ENCODE results near the gene XCR1.

XCR1 gene

DNA sequence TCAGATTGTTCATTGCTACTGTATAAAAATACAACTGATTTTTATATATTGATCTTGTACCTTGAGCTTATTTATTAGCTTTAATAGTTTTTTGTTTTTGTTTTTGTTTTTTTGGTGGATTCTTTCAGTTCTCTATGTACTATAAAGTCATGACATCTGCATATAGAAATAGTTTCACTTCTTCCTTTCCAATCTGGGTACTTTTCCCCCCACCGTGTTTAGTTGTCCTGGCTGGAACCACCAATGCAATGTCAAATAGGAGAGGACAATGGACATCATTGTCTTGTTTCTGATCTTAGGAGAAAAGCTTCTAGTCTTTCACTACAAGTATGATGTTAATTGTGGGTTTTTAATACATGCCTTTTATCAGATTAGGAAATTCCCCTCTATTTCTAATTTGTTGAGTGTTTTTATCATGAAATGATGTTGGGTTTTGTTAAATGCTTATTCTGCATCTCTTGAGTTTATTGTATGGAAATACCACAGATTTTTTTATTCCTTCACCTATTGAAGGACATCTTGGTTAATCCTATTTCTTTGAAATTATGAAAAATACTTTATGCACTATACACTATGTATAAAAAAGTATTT lies 2.8 kb upstream of the XCR1 start:
- Histone ChIP-seq H2BK120ac (ENCODE audit: low read depth, low read length) (no peak overlapping the region), H3K79me1 (replicated peaks; ENCODE audit: low read length, poor library complexity, severe bottlenecking) (no peaks in the 10 kb centered on the region), H2BK12ac (ENCODE audit: low read length in 2 of 2) (no peak overlapping the region), H3K4ac (ENCODE audit: low read depth in 1 of 2, low read length in 2 of 2) (no peak overlapping the region), H3K4me2 (ENCODE audit: low read length, poor library complexity, severe bottlenecking) (no peak overlapping the region), H4K8ac (ENCODE audit: low read length) (no peak overlapping the region), H3K27ac (ENCODE audit: low read length, poor library complexity, severe bottlenecking) (no peak overlapping the region), H2AFZ (ENCODE audit: low read depth, low read length) (no peak overlapping the region), H2BK15ac (ENCODE audit: low read depth, poor library complexity, severe bottlenecking) (no peak overlapping the region), H3K4me3 (ENCODE audit: insufficient read depth in 1 of 2, low read depth in 1 of 2, low read length in 2 of 2) (no peak overlapping the region), H3K27me3 (ENCODE audit: control insufficient read depth in 1 of 2, insufficient read depth in 1 of 2, low read length in 2 of 2) (peaks cover 0 to 5% of the 10 kb centered on the region in 2 experiments), H3K23ac (ENCODE audit: low read length in 2 of 2) (no peak overlapping the region), H2AK5ac (ENCODE audit: low read length, severe bottlenecking) (no peak overlapping the region), H4K91ac (ENCODE audit: low read length) (no peak overlapping the region), H2BK5ac (ENCODE audit: low read depth, low read length, poor library complexity, severe bottlenecking) (no peak overlapping the region), H3K4me1 (ENCODE audit: control insufficient read depth, insufficient read depth, low read depth, low read length) (no peaks in the 10 kb centered on the region), H3K14ac (ENCODE audit: low read length in 2 of 2) (no peak overlapping the region), H3K9ac (ENCODE audit: low read length) (no peak overlapping the region), H3K36me3 (ENCODE audit: control insufficient read depth in 1 of 2, insufficient read depth in 2 of 2, low read depth in 1 of 2, low read length in 2 of 2) (no peaks in the 10 kb centered on the region), H3K18ac (ENCODE audit: low read depth in 1 of 2, low read length in 2 of 2) (no peak overlapping the region), H3K9me3 (ENCODE audit: control insufficient read depth, low read length) (peaks cover 10% of the 10 kb centered on the region)
- WGBS, result no CpG with 5 or more reads among the region's 1 CpG
- no peak for DNase-seq

DNA sequence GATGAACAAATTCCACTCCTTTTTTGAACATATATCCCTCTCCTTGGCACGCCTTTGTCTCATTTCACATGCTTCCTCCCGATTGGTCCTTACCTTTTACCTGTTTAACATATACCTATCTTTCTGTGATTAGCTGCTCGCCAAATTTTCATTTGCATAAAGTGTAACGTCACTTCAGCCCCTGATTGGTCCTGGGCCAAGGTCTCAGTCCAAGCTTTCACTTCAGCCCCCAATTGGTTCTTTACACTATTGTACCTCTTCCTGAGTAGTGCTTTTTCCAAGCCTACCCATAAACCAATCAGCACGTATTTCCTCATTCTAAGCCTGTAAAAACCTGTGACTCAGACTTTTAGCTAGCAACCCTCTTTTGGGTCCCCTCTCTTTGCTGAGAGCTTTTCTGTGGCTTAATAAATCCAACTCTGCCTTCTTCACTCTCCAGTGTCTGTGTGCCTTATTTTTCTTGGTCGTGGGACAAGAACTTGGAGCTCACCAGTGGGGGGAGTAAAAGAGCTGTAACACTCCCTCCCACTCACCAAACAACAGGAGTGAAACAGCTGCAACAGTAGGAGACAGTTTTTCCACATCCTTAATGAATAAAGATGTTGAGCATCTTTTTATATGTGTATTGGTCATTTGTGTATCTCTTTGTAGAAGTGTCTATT lies 584 bp upstream of the XCR1 start:
- no peak overlapping the region for H3K4me3 ChIP-seq (ENCODE audit: insufficient read depth in 1 of 2, low read depth in 1 of 2, low read length in 2 of 2)
- no peaks in the 10 kb centered on the region for H3K36me3 ChIP-seq (ENCODE audit: control insufficient read depth in 1 of 2, insufficient read depth in 2 of 2, low read depth in 1 of 2, low read length in 2 of 2)
- H3K9me3 ChIP-seq (ENCODE audit: control insufficient read depth, low read length), result peaks cover 10% of the 10 kb centered on the region
- no peak overlapping the region for H2AFZ ChIP-seq (ENCODE audit: low read depth, low read length)
- peaks cover 0 to 8% of the 10 kb centered on the region in 2 experiments for H3K27me3 ChIP-seq (ENCODE audit: control insufficient read depth in 1 of 2, insufficient read depth in 1 of 2, low read length in 2 of 2)
- no peak overlapping the region for H3K18ac ChIP-seq (ENCODE audit: low read depth in 1 of 2, low read length in 2 of 2)
- no peaks in the 10 kb centered on the region for H3K4me1 ChIP-seq (ENCODE audit: control insufficient read depth, insufficient read depth, low read depth, low read length)
- no peak overlapping the region for H3K23ac ChIP-seq (ENCODE audit: low read length in 2 of 2)
- WGBS, result 70% methylated on average over 5 of the region's 6 CpGs
- DNase-seq, result peak; percentile 48
- no peak overlapping the region for H3K27ac ChIP-seq (ENCODE audit: low read length, poor library complexity, severe bottlenecking)
- no peak overlapping the region for H3K14ac ChIP-seq (ENCODE audit: low read length in 2 of 2)
- H2AK5ac ChIP-seq (ENCODE audit: low read length, severe bottlenecking), result no peak overlapping the region
- H3K9ac ChIP-seq (ENCODE audit: low read length), result no peak overlapping the region
- no peaks in the 10 kb centered on the region for H3K79me1 ChIP-seq (replicated peaks; ENCODE audit: low read length, poor library complexity, severe bottlenecking)
- no peak overlapping the region for H2BK5ac ChIP-seq (ENCODE audit: low read depth, low read length, poor library complexity, severe bottlenecking)
- no peak overlapping the region for H4K91ac ChIP-seq (ENCODE audit: low read length)
- no peak overlapping the region for H3K4ac ChIP-seq (ENCODE audit: low read depth in 1 of 2, low read length in 2 of 2)
- H2BK120ac ChIP-seq (ENCODE audit: low read depth, low read length), result no peak overlapping the region
- no peak overlapping the region for H4K8ac ChIP-seq (ENCODE audit: low read length)
- H3K4me2 ChIP-seq (ENCODE audit: low read length, poor library complexity, severe bottlenecking), result no peak overlapping the region
- no peak overlapping the region for H2BK12ac ChIP-seq (ENCODE audit: low read length in 2 of 2)
- no peak overlapping the region for H2BK15ac ChIP-seq (ENCODE audit: low read depth, poor library complexity, severe bottlenecking)

DNA sequence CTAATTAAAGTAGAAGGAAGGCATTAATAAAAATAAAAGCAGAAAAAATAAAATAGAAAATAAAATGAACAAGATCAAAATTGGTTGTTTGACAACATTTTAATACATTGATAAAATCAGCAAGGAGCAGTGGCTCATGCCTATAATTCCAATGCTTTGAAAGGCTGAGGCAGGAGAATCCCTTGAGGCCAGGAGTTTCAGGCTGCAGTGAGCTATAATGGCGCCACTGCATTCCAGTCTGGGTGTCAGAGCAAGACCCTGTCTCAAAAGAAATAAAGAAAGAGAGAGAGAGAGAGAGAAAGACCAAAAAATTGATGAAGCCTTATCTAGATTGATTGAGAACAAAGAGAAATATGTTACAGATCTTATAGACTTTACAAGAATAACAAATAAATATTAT lies 2.1 kb downstream of the XCR1 start:
- no peak for DNase-seq
- Histone ChIP-seq H2BK15ac (ENCODE audit: low read depth, poor library complexity, severe bottlenecking) (no peak overlapping the region), H3K4me1 (ENCODE audit: control insufficient read depth, insufficient read depth, low read depth, low read length) (no peaks in the 10 kb centered on the region), H2BK120ac (ENCODE audit: low read depth, low read length) (no peak overlapping the region), H3K36me3 (ENCODE audit: control insufficient read depth in 1 of 2, insufficient read depth in 2 of 2, low read depth in 1 of 2, low read length in 2 of 2) (no peaks in the 10 kb centered on the region), H3K9ac (ENCODE audit: low read length) (no peak overlapping the region), H4K8ac (ENCODE audit: low read length) (no peak overlapping the region), H2BK12ac (ENCODE audit: low read length in 2 of 2) (no peak overlapping the region), H3K27me3 (ENCODE audit: control insufficient read depth in 1 of 2, insufficient read depth in 1 of 2, low read length in 2 of 2) (peaks cover 0 to 15% of the 10 kb centered on the region in 2 experiments), H3K14ac (ENCODE audit: low read length in 2 of 2) (no peak overlapping the region), H3K4ac (ENCODE audit: low read depth in 1 of 2, low read length in 2 of 2) (no peak overlapping the region), H2AK5ac (ENCODE audit: low read length, severe bottlenecking) (no peak overlapping the region), H3K23ac (ENCODE audit: low read length in 2 of 2) (no peak overlapping the region), H4K91ac (ENCODE audit: low read length) (no peak overlapping the region), H3K79me1 (replicated peaks; ENCODE audit: low read length, poor library complexity, severe bottlenecking) (no peaks in the 10 kb centered on the region), H3K4me3 (ENCODE audit: insufficient read depth in 1 of 2, low read depth in 1 of 2, low read length in 2 of 2) (no peak overlapping the region), H2AFZ (ENCODE audit: low read depth, low read length) (no peak overlapping the region), H3K18ac (ENCODE audit: low read depth in 1 of 2, low read length in 2 of 2) (no peak overlapping the region), H2BK5ac (ENCODE audit: low read depth, low read length, poor library complexity, severe bottlenecking) (no peak overlapping the region), H3K9me3 (ENCODE audit: control insufficient read depth, low read length) (peaks cover 5% of the 10 kb centered on the region), H3K27ac (ENCODE audit: low read length, poor library complexity, severe bottlenecking) (no peak overlapping the region), H3K4me2 (ENCODE audit: low read length, poor library complexity, severe bottlenecking) (no peak overlapping the region)
- 58% methylated on average over 1 of the region's 1 CpG for WGBS

DNA sequence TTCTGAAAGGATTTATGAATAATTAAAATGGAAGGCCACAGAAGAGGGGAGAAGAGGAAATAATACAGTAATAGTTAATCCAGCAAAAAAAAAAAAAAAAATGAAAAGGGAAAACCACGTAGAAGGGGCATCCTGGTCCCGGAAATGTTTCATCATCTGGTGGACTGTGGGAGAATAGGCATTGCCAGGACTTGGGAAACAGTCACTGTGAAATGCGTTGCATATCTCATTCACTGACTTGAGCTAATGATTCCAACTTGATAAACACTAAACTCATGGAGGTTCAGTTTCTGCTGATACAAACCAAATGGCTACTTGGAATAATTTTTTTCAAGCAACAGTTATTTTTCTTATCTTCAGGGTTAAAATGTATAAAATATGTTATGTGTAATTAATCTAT lies 3.2 kb downstream of the XCR1 start:
- Histone ChIP-seq H3K18ac (ENCODE audit: low read depth in 1 of 2, low read length in 2 of 2) (no peak overlapping the region), H3K23ac (ENCODE audit: low read length in 2 of 2) (no peak overlapping the region), H3K9ac (ENCODE audit: low read length) (no peak overlapping the region), H3K4me3 (ENCODE audit: insufficient read depth in 1 of 2, low read depth in 1 of 2, low read length in 2 of 2) (no peak overlapping the region), H3K9me3 (ENCODE audit: control insufficient read depth, low read length) (peaks cover 5% of the 10 kb centered on the region), H2BK120ac (ENCODE audit: low read depth, low read length) (no peak overlapping the region), H2BK5ac (ENCODE audit: low read depth, low read length, poor library complexity, severe bottlenecking) (no peak overlapping the region), H4K8ac (ENCODE audit: low read length) (no peak overlapping the region), H2BK15ac (ENCODE audit: low read depth, poor library complexity, severe bottlenecking) (no peak overlapping the region), H2AK5ac (ENCODE audit: low read length, severe bottlenecking) (no peak overlapping the region), H3K27me3 (ENCODE audit: control insufficient read depth in 1 of 2, insufficient read depth in 1 of 2, low read length in 2 of 2) (peaks cover 0 to 15% of the 10 kb centered on the region in 2 experiments), H3K27ac (ENCODE audit: low read length, poor library complexity, severe bottlenecking) (no peak overlapping the region), H3K36me3 (ENCODE audit: control insufficient read depth in 1 of 2, insufficient read depth in 2 of 2, low read depth in 1 of 2, low read length in 2 of 2) (no peaks in the 10 kb centered on the region), H2AFZ (ENCODE audit: low read depth, low read length) (no peak overlapping the region), H3K4me1 (ENCODE audit: control insufficient read depth, insufficient read depth, low read depth, low read length) (no peaks in the 10 kb centered on the region), H3K4ac (ENCODE audit: low read depth in 1 of 2, low read length in 2 of 2) (no peak overlapping the region), H3K14ac (ENCODE audit: low read length in 2 of 2) (no peak overlapping the region), H4K91ac (ENCODE audit: low read length) (no peak overlapping the region), H3K4me2 (ENCODE audit: low read length, poor library complexity, severe bottlenecking) (no peak overlapping the region), H3K79me1 (replicated peaks; ENCODE audit: low read length, poor library complexity, severe bottlenecking) (no peaks in the 10 kb centered on the region), H2BK12ac (ENCODE audit: low read length in 2 of 2) (no peak overlapping the region)
- no peak for DNase-seq
- WGBS, result 94% methylated on average over 2 of the region's 3 CpGs
